GOT3 (cell line): ENCODE data around the gene AUH.

Experiments
- DNase-seq: peaks from one replicate; lab custom pipeline; 2025; ENCODE audit warnings: mixed read lengths; lab: John Stamatoyannopoulos, UW

AUH gene

GRCh38 chr9:91188719-91189590 is 172.8 kb downstream of the AUH start:
- no peak for DNase-seq

- no peak for DNase-seq
Observed at GRCh38 chr9:91187965-91188344, 173.8 kb downstream of the AUH start.

- no peak for DNase-seq
Observed at GRCh38 chr9:91187311-91187964, 174.3 kb downstream of the AUH start.

- no peak for DNase-seq
Observed at GRCh38 chr9:91186632-91187108, 175.0 kb downstream of the AUH start.

- DNase-seq: no peak
Observed at GRCh38 chr9:91185193-91185886, 176.4 kb downstream of the AUH start.

- no peak for DNase-seq
Observed at GRCh38 chr9:91182429-91183225, 179.1 kb downstream of the AUH start.

- no peak for DNase-seq
Observed at GRCh38 chr9:91181541-91181940, 180.2 kb downstream of the AUH start.

- no peak for DNase-seq
Observed at GRCh38 chr9:91180930-91181268, 180.8 kb downstream of the AUH start.

GRCh38 chr9:91180240-91180929 is 181.3 kb downstream of the AUH start:
- DNase-seq: no peak

GRCh38 chr9:91179237-91180138 is 182.2 kb downstream of the AUH start:
- DNase-seq: no peak

GRCh38 chr9:91178281-91179236 is 183.2 kb downstream of the AUH start:
- DNase-seq: no peak

- no peak for DNase-seq
Observed at GRCh38 chr9:91177661-91178280, 183.9 kb downstream of the AUH start.

GRCh38 chr9:91177081-91177480 is 184.6 kb downstream of the AUH start:
- no peak for DNase-seq

GRCh38 chr9:91176426-91176825 is 185.3 kb downstream of the AUH start:
- no peak for DNase-seq

GRCh38 chr9:91174772-91175171 is 186.9 kb downstream of the AUH start:
- DNase-seq: no peak

- no peak for DNase-seq
Observed at GRCh38 chr9:91172329-91172728, 189.4 kb downstream of the AUH start.

GRCh38 chr9:91170951-91171350 is 190.8 kb downstream of the AUH start:
- no peak for DNase-seq

GRCh38 chr9:91166796-91167366 is 194.8 kb downstream of the AUH start:
- no peak for DNase-seq
